RWPE2 (cell line): Measurements from ENCODE around the gene BLVRA.

Experiments used
- ATAC-seq: fragments of 200-7000 bp; cut with Tn5 transposase; 3 replicates; pipeline ENCODE4 v1.9.1; 2021; ENCODE audit warnings: low read depth
- DNase-seq: peaks from one replicate; pipeline ENCODE4 v3.0.0-alpha.2; 2020; ENCODE audit warnings: low spot score
- H3K27ac ChIP-seq: fragments of 450-650 bp; 2 replicates; pipeline ENCODE4 v1.5.1; 2017; ENCODE audit warnings: mild to moderate bottlenecking; ENCODE audit not compliant: poor library complexity, severe bottlenecking
- H3K27me3 ChIP-seq: fragments of 250-450 bp; sonication (Bioruptor Pico); 2 replicates; pipeline ENCODE4 v1.5.1; 2021; ENCODE audit warnings: mild to moderate bottlenecking, moderate library complexity; ENCODE audit not compliant: insufficient read depth, poor library complexity, severe bottlenecking
- H3K36me3 ChIP-seq: fragments of 250-450 bp; sonication (Bioruptor Pico); 2 replicates; pipeline ENCODE4 v1.5.1; 2020; ENCODE audit warnings: low read depth, mild to moderate bottlenecking, moderate library complexity
- H3K4me1 ChIP-seq: fragments of 250-450 bp; sonication (Bioruptor Pico); 2 replicates; pipeline ENCODE4 v1.5.1; 2021; ENCODE audit warnings: mild to moderate bottlenecking, moderate library complexity; ENCODE audit not compliant: insufficient read depth, poor library complexity, severe bottlenecking
- H3K4me3 ChIP-seq: fragments of 250-450 bp; sonication (Bioruptor Pico); 2 replicates; pipeline ENCODE4 v1.5.1; 2021; ENCODE audit warnings: mild to moderate bottlenecking, moderate library complexity; ENCODE audit not compliant: severe bottlenecking
- H3K9me3 ChIP-seq: fragments of 250-450 bp; sonication (Bioruptor Pico); 2 replicates; pipeline ENCODE4 v1.5.1; 2021; ENCODE audit warnings: mild to moderate bottlenecking, moderate library complexity; ENCODE audit not compliant: severe bottlenecking
- CTCF ChIP-seq: fragments of 450-650 bp; IDR thresholded peaks from one replicate; pipeline ENCODE4 v1.5.1; 2017; ENCODE audit warnings: mild to moderate bottlenecking, moderate library complexity; ENCODE audit not compliant: poor library complexity, severe bottlenecking

BLVRA gene

DNA sequence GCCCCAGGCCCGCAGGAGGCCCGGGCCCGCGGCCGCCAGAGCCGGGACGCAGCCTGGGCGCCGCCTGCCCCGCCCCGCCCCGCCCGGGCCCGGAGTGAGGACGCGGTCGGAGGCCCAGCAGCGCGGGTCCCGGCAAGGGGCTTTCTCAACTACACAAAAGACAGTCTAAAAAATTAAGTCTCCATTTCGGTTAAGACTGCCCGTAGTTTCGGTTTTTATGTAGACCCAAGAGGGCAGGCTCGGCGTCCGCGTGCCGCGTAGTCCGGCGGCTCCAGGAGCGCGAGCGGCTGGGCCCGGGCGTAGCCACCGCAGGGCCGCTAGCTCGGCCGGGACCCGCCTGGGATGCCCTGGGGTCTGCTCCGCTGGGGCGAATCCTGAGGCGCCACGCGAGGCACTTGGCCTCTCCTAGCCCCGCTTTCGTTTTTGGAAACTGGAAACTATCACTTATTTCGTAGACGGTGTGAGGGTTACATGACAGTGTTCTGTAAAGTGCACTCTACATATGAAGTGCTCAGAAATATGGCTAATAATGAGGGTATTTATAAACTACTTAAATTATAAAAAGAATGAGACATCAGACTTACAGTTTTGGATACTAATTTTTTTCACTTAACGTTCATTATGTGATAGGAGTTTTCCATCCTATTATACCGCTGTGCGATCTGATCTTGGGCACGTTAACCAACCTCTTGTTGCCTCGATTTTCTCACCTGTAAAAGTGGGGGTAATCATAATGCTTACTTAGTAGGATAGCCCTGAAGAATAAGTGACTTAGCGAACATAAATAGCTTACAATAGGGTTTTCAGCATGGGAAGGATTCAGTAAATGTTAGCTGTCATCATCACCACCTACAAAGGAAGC is 573 bp downstream of the BLVRA start:
- Histone ChIP-seq H3K36me3 (no peaks in the 10 kb centered on the region; the same call in 1 of the 2 replicates), H3K27ac (peak overlapping the region; percentile 7), H3K9me3 (no peaks in the 10 kb centered on the region), H3K4me3 (peak overlapping the region; percentile 69), H3K4me1 (peaks cover 19% of the 10 kb centered on the region), H3K27me3 (no peaks in the 10 kb centered on the region)
- ATAC-seq = peak; percentile 66
- TF ChIP-seq CTCF = no peak
- DNase-seq = no peak

GRCh38 chr7:43760861-43761260 is 2.4 kb downstream of the BLVRA start:
- peaks cover 33% of the 10 kb centered on the region for H3K4me1 ChIP-seq
- H3K27me3 ChIP-seq = no peaks in the 10 kb centered on the region
- no peak for TF ChIP-seq CTCF
- no peaks in the 10 kb centered on the region; the same call in 1 of the 2 replicates for H3K36me3 ChIP-seq
- DNase-seq = no peak
- no peak overlapping the region for H3K27ac ChIP-seq
- no peak for ATAC-seq
- H3K9me3 ChIP-seq = no peaks in the 10 kb centered on the region
- H3K4me3 ChIP-seq = no peak overlapping the region

- H3K36me3 ChIP-seq = no peaks in the 10 kb centered on the region; the same call in 1 of the 2 replicates
- no peak for TF ChIP-seq CTCF
- peaks cover 33% of the 10 kb centered on the region for H3K4me1 ChIP-seq
- no peak overlapping the region for H3K4me3 ChIP-seq
- no peaks in the 10 kb centered on the region for H3K9me3 ChIP-seq
- H3K27me3 ChIP-seq = no peaks in the 10 kb centered on the region
- H3K27ac ChIP-seq = peak overlapping the region; percentile 3
- ATAC-seq (no peak), DNase-seq (no peak)
Observed at GRCh38 chr7:43761382-43761781, 2.9 kb downstream of the BLVRA start.

- H3K36me3 ChIP-seq = no peaks in the 10 kb centered on the region; the same call in 1 of the 2 replicates
- no peak overlapping the region for H3K4me3 ChIP-seq
- no peak for TF ChIP-seq CTCF
- DNase-seq (no peak), ATAC-seq (peak; percentile 15; the same call in 1 of the 3 replicates)
- H3K27ac ChIP-seq = peak overlapping the region; percentile 3
- H3K4me1 ChIP-seq = peaks cover 33% of the 10 kb centered on the region
- no peaks in the 10 kb centered on the region for H3K27me3 ChIP-seq
- no peaks in the 10 kb centered on the region for H3K9me3 ChIP-seq
Observed at GRCh38 chr7:43761938-43762692, 3.6 kb downstream of the BLVRA start.
